Right cardiac atrium (tissue), 5 donors: ENCODE measurements around the gene PPP2R3A. TPM values are rescaled to one million over a fixed set of nuclear protein-coding genes. Genes with fewer than 3 reads are reported as not detected.
A peak's percentile ranks its signal among the peaks of the same experiment; 100 is the strongest.

Source experiments
- ATAC-seq, 2 donors: fragments of 200-7000 bp; cut with Tn5 transposase; one replicate each; pipeline versions ENCODE4 v1.8.0 to v1.9.1; 2020; ENCODE audit warnings: moderate library complexity in 2 of 2, mild to moderate bottlenecking in 1 of 2
- DNase-seq, 3 donors: peaks; one replicate each; pipeline ENCODE4 v3.0.0-alpha.2; 2020
- H3K27ac ChIP-seq: one replicate; pipeline ENCODE4 v1.5.1; 2013; ENCODE audit warnings: mild to moderate bottlenecking, low read length, control low read depth, moderate library complexity
- H3K27me3 ChIP-seq: one replicate; pipeline ENCODE4 v1.6.1; 2013; ENCODE audit not compliant: control insufficient read depth, insufficient read depth
- H3K4me1 ChIP-seq: one replicate; pipeline ENCODE4 v1.6.1; 2013; ENCODE audit warnings: low read length; ENCODE audit not compliant: control insufficient read depth, insufficient read depth
- H3K4me3 ChIP-seq: one replicate; pipeline ENCODE4 v1.5.1; 2013; ENCODE audit warnings: low read length, control low read depth
- H3K9me3 ChIP-seq: one replicate; pipeline ENCODE4 v1.6.1; 2013; ENCODE audit warnings: low read length; ENCODE audit not compliant: control insufficient read depth
- WGBS: extraction: QIAGEN DNeasy Blood & Tissue Kit; methylation state at CpG from one replicate; pipeline ENCODE4 v1.1.7; 2013; 5-methylcytosine and 5-hydroxymethylcytosine counted together
- intact Hi-C, 4 donors: fragments of 100-400 bp; cut with DNase I; formaldehyde crosslinking; loops; one replicate each; pipeline versions ENCODE4 v1.11.0 to v1.14.0; 2022 to 2023
- polyA plus RNA-seq: library from polyadenylated mRNA; stranded (reverse); fragments of 200-250 nt; gene quantifications from one replicate; pipeline ENCODE4 v1.2.3, GENCODE V29; 2013
- total RNA-seq, 4 donors: library from RNA; stranded (reverse); fragmentation: NEBNext Ultra II Directional; extraction: Animal tissue kit (Norgen Biotek cat#: 25700); gene quantifications; one replicate each; pipeline ENCODE4 v1.2.1, GENCODE V29; 2021
- donor health status: healthy with polysubstance abuse.
- donor health status: DM: no; HTN: yes; CAD: no.
- donor health status: DM: no; HTN: no; CAD: no.
- donor health status: DM: no; HTN: yes; CAD: no; lungs with severe emphysema.
- donor health status: DM: yes; HTN: yes; CAD: no.

Gene PPP2R3A
- total and polyA plus RNA-seq, 5 donors: 26.4 to 89.6 (median 63.4) TPM

DNA sequence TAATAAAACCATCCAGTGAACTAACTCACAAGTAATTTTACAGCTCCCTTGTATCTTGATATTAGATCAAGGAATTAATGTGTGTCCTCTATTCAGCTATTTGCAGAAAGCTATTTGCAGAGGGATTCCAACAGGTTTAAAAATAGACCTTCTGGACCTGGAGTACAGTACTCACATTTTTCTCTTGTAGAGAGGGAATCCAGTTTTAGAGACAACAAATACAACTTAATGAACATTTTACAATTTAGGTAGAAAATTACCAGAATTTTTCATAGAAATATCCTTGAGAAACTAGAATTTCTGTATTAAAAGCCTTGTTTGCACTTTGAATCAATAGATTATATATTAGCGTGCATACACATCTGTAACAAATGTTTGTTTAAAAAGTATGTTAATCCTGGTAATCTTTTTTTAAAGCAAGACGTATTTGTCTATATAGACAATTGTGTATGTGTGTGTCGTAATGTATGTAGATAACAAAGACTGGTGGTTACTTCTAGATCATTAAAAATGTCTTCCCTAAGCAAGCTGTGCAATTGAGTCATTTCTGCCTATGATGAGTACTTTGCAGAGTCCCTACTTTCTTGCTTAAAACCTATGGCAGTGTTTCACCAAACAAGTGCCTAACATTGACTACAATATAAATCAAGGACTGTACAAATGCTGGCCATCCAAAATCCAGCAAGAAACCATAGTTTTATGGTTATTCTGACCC, 57.9 kb downstream of the PPP2R3A start:
- ATAC-seq (peak; percentile 46 to 79), DNase-seq (no peak)
- H3K4me1 ChIP-seq: peaks cover 4% of the 10 kb centered on the region
- H3K9me3 ChIP-seq: no peaks in the 10 kb centered on the region
- H3K4me3 ChIP-seq: peak overlapping the region; percentile 84
- intact Hi-C loops: loop anchor here in 2 of 4 donors (10.0 kb wide), 2 partner anchors 49 to 59 kb away; partner anchors contain the start of gene PPP2R3A (in 1 of the 2)
- H3K27ac ChIP-seq: no peak overlapping the region
- WGBS: 73% methylated on average over 3 of the region's 3 CpGs
- no peaks in the 10 kb centered on the region for H3K27me3 ChIP-seq

DNA sequence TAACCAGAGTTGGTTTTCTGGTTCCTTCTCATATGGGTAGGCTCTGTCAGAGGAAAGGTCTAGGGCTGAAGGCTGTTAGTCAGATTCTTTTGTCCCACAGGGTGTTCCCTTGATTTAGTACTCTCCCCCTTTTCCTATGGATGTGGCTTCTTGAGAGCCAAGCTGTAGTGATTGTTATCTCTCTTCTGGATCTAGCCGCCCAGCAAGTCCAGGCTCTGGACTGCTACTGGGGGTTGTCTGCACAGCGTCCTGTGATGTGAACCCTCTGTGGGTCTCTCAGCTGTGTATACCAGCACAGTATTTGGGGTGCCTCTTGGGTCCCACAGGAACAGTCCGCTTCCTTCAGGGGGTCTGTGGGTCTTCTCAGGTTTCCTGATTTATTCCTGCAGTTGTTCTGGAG, 70.8 kb downstream of the PPP2R3A start:
- 79% methylated on average over 3 of the region's 3 CpGs for WGBS
- no peaks in the 10 kb centered on the region for H3K27me3 ChIP-seq
- H3K27ac ChIP-seq: no peak overlapping the region
- no peak overlapping the region for H3K4me3 ChIP-seq
- DNase-seq (no peak), ATAC-seq (no peak)
- no peaks in the 10 kb centered on the region for H3K9me3 ChIP-seq
- intact Hi-C loops: no loop called here
- no peaks in the 10 kb centered on the region for H3K4me1 ChIP-seq

GRCh38 chr3:136038668-136039067, 73.1 kb downstream of the PPP2R3A start:
- Histone ChIP-seq H3K27ac (no peak overlapping the region), H3K9me3 (no peaks in the 10 kb centered on the region), H3K4me3 (no peak overlapping the region), H3K4me1 (no peaks in the 10 kb centered on the region), H3K27me3 (no peaks in the 10 kb centered on the region)
- no peak for DNase-seq
- WGBS: 77% methylated on average over 2 of the region's 2 CpGs
- no peak for ATAC-seq
- intact Hi-C loops: no loop called here

DNA sequence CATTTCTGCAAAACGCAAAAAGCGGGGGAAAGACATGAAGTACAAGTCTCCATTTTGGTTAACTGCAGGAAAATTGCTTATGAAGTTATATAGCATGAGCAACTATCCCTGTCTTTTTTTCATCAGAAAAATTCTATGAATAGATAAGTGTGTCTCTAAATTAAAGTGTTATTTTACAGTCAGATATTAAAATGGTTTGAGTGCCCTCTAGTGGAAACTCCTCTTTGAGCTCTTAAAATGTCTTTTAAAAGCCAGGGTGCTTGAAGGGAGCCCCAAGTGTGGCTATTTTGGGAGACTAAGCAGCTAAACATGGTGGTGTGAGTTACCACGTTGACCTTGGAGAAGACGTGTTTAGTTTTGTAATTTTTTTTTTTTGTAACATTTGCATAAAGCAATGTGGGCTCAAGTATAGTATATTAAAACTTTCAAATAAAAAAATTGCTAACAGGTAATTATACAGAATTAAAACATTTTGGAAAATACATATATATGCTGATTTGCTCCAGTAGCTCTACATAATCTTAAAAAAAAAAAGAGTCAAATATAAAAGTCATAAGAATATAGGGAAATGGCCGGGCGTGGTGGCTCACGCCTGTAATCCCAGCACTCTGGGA, 77.2 kb downstream of the PPP2R3A start:
- H3K27me3 ChIP-seq: no peaks in the 10 kb centered on the region
- ATAC-seq (peak; percentile 42 to 63), DNase-seq (no peak)
- no peaks in the 10 kb centered on the region for H3K4me1 ChIP-seq
- H3K27ac ChIP-seq: no peak overlapping the region
- no peaks in the 10 kb centered on the region for H3K9me3 ChIP-seq
- intact Hi-C loops: loop anchor here (5.0 kb wide), 2 partner anchors 120 to 125 kb away; no protein-coding TSS in a partner anchor
- 70% methylated on average over 7 of the region's 7 CpGs for WGBS
- no peak overlapping the region for H3K4me3 ChIP-seq

DNA sequence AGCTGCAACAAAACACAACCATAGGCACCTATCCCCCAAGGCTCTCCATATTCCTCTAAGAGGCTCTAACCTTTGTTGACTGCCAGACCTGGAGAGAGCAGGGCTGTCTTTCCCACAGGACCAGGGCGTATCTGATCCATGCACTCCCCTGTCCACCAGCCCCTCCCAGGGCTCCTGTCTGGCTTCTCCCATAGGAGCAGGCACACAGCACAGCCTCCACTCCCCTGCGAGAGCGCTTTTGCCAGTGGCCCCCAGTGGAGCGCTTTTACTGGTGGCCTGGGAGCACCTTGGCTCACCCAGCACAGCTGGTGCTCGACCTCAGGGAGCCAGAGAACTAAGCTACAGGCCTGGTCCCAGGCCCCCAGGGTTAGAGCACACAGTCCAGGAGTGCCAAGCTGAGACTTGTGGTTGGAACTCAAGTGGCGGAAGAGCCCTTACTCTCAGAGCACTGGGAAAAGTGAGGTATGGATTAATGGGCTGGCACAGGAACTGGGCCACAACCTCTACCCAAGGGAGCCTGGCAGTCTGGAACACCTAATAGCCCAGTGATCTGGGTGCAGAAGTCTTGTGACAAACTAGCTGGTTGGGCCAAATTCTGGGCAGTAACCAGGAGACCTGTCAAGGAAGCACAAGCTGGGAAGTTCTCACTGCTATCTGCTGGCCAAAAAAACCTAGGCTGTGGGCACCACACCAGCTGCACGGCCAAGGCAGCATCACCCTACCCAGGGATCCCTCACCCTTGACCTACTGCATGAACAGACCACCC, 79.6 kb downstream of the PPP2R3A start:
- Histone ChIP-seq H3K27ac (no peak overlapping the region), H3K4me1 (no peaks in the 10 kb centered on the region), H3K27me3 (no peaks in the 10 kb centered on the region), H3K9me3 (no peaks in the 10 kb centered on the region), H3K4me3 (no peak overlapping the region)
- WGBS: 87% methylated on average over 7 of the region's 7 CpGs
- DNase-seq (no peak), ATAC-seq (peak; percentile 21 to 37)
- intact Hi-C loops: loop anchor here (5.0 kb wide), 2 partner anchors 123 to 128 kb away; no protein-coding TSS in a partner anchor

DNA sequence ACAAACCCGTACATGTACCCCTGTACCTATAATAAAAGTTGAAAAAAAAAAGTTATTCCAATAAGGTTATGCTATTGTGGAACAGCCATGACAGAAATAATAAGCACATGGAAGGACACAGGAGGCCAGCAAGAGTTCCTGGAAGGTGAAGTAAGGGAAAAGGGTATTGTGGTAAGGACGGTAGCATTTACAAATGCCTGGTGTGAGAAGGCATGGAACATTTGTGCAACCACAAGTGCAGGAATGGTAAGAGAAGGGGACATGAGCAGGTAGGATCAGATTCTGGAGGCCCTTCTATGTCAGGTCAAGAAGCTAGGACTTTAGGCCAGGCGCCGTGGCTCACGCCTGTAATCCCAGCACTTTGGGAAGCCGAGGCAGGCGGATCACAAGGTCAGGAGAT, 82.5 kb downstream of the PPP2R3A start:
- ATAC-seq: no peak
- intact Hi-C loops: no loop called here
- H3K4me1 ChIP-seq: no peaks in the 10 kb centered on the region
- no peak for DNase-seq
- WGBS: 98% methylated on average over 7 of the region's 7 CpGs
- no peaks in the 10 kb centered on the region for H3K9me3 ChIP-seq
- no peaks in the 10 kb centered on the region for H3K27me3 ChIP-seq
- no peak overlapping the region for H3K27ac ChIP-seq
- H3K4me3 ChIP-seq: no peak overlapping the region

DNA sequence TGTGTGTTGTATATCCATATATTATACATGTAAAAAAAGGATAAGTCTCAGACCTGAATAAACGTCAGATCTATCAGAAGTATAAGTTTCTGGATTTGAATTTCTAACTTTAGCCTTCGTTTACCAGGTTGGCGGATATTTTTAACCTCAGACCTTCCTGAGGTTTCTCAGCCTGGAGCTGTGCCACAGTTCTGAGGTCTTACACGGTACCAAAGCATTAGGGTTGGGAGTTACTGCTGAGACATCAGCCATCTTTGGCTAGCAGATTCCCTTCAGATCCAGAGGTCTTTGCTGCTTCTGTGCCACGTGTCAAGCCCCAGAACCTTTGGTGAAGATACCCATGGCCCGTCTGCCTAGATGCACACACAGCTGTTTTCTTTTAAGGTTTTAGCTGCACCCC, 84.7 kb downstream of the PPP2R3A start:
- intact Hi-C loops: no loop called here
- Histone ChIP-seq H3K9me3 (no peaks in the 10 kb centered on the region), H3K27me3 (no peaks in the 10 kb centered on the region), H3K4me3 (no peak overlapping the region), H3K27ac (no peak overlapping the region), H3K4me1 (no peaks in the 10 kb centered on the region)
- 53% methylated on average over 6 of the region's 6 CpGs for WGBS
- no peak for ATAC-seq
- no peak for DNase-seq

DNA sequence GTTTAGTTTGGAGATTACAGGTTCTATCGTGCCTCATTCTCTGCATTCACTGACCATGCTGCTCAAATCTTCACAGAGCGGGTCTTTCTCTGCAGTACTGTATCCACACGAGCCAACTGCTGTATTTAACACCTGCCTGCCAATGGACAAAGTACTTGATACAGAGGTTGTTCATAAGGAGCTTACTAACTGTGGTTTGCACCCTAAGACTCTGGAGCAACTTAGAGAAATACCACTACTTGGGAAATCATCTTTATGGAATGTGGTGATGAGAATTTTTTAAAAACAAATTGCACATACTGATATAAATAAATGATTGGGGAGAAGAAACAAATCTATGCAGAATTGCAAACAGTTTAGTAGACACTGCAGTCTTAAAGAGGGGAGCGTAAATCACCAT, 90.0 kb downstream of the PPP2R3A start:
- DNase-seq (no peak), ATAC-seq (no peak)
- H3K4me1 ChIP-seq: no peaks in the 10 kb centered on the region
- no peaks in the 10 kb centered on the region for H3K27me3 ChIP-seq
- no peak overlapping the region for H3K27ac ChIP-seq
- intact Hi-C loops: no loop called here
- H3K9me3 ChIP-seq: no peaks in the 10 kb centered on the region
- 86% methylated on average over 4 of the region's 4 CpGs for WGBS
- H3K4me3 ChIP-seq: no peak overlapping the region

DNA sequence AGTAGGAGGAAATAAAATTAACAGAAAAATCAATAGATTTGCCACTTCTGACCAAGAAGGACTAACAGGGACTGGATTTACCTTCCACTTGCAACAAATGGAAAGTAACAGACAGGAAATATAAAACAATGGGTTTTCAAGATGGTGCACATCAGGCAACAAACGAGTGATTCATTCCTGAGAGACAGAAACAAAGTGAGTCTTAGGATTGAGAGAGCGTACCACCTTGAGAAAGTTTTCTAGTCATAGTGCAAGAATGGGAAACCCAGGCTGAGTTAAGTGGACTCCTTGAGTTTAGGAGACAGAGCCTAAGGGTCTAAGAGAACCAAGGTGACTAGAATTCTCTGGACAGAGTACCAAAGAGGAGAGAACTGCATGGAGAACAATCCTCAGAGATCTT, 101.7 kb downstream of the PPP2R3A start:
- Histone ChIP-seq H3K9me3 (no peaks in the 10 kb centered on the region), H3K4me3 (no peak overlapping the region), H3K27ac (no peak overlapping the region), H3K4me1 (peaks cover 5% of the 10 kb centered on the region), H3K27me3 (no peaks in the 10 kb centered on the region)
- no peak for ATAC-seq
- 86% methylated on average over 2 of the region's 2 CpGs for WGBS
- DNase-seq: no peak
- intact Hi-C loops: no loop called here

DNA sequence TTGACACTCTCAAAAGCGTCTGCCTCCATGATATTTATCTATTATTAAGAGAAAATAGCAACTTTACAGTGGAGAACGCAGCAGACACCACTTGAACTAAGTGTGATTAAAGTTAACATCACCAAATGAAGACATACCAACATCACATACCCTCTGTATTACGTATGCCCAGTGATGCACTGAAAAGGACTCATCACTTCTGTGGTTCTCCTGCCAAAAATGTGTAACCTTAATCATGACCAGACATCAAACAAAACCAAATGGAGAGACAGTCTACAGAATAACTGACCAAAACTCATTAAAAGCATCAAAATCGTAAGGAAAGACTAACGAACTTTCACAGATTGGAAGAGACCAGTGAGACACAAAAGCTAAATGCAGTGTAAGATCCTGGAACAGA, 103.2 kb downstream of the PPP2R3A start:
- Histone ChIP-seq H3K27me3 (no peaks in the 10 kb centered on the region), H3K4me1 (peaks cover 5% of the 10 kb centered on the region), H3K9me3 (no peaks in the 10 kb centered on the region), H3K27ac (no peak overlapping the region), H3K4me3 (no peak overlapping the region)
- DNase-seq: no peak
- WGBS: 85% methylated on average over 5 of the region's 5 CpGs
- intact Hi-C loops: no loop called here
- ATAC-seq: no peak

DNA sequence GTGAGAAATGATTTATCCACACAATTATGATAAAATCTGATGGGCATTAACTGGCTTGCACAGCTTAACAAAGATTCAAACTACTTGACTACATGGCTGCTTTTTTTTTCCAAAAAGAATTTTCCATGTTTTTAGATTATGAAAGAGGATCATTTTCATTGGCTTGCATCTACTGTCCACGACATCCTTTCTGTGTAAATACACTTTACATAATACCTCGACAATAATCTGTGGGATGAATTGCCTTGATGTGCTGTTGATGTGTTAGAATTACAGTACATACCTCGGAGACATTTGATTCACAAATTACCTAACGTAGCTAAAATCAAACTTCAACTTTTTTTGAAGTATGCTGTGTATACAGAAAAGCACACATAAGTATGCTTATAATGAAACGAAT, 104.4 kb downstream of the PPP2R3A start:
- ATAC-seq: no peak

More for the DNA sequence above, 104.4 kb downstream of the PPP2R3A start:
- peaks cover 5% of the 10 kb centered on the region for H3K4me1 ChIP-seq
- no peaks in the 10 kb centered on the region for H3K27me3 ChIP-seq
- H3K4me3 ChIP-seq: no peak overlapping the region
- WGBS: 66% methylated on average over 5 of the region's 5 CpGs
- H3K9me3 ChIP-seq: no peaks in the 10 kb centered on the region
- no peak overlapping the region for H3K27ac ChIP-seq
- intact Hi-C loops: loop anchor here in 3 of 4 donors (5.0 to 10.0 kb wide), 4 partner anchors 125 to 942 kb away; partner anchors contain the start of genes MSL2 (in 1 of the 3), PCCB (in 1 of the 3) and STAG1 (in 1 of the 3)
- no peak for DNase-seq
